ENCODE results near the gene CTTNBP2. TPM values are rescaled to one million over a fixed set of nuclear protein-coding genes. Genes with fewer than 3 reads are reported as not detected.
"Not testable (repeated sequence)": the region's sequence is repeated elsewhere in the genome, so short reads cannot be mapped to it uniquely, and the experiment has no call there.

The CTTNBP2 gene
- total RNA-seq, 2 experiments from 2014 or later: not detected

DNA sequence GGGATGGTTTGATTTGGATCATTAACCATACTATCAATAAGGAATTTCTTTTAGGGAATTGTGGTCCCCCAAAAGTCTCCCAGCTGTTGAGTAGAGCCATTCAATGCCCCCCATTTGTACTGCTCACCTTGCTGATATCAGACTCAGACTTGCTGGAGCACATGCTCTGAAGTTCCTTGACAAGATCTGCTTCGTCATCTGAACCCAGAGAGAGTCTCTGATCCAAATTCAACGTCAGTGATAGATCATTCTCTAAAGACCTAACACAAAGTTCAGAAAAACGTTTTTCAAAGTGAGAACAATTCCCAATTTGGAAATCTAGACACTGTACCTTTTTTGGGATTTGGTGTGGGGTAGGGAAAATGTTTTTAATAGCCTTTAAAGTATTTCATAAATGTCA, 153.9 kb downstream of the CTTNBP2 start:
- no peak overlapping the region for H3K27ac Mint-ChIP-seq
- no peak for DNase-seq
- no peak overlapping the region for H3K4me3 Mint-ChIP-seq
- H3K9me3 Mint-ChIP-seq: no peaks in the 10 kb centered on the region
- H3K27me3 Mint-ChIP-seq: no peaks in the 10 kb centered on the region
- ChIA-PET CTCF (no interaction called here), POLR2A (no interaction called here)
- H3K4me1 Mint-ChIP-seq: no peaks in the 10 kb centered on the region
- no peaks in the 10 kb centered on the region for H3K36me3 Mint-ChIP-seq (ENCODE audit: low read depth)

DNA sequence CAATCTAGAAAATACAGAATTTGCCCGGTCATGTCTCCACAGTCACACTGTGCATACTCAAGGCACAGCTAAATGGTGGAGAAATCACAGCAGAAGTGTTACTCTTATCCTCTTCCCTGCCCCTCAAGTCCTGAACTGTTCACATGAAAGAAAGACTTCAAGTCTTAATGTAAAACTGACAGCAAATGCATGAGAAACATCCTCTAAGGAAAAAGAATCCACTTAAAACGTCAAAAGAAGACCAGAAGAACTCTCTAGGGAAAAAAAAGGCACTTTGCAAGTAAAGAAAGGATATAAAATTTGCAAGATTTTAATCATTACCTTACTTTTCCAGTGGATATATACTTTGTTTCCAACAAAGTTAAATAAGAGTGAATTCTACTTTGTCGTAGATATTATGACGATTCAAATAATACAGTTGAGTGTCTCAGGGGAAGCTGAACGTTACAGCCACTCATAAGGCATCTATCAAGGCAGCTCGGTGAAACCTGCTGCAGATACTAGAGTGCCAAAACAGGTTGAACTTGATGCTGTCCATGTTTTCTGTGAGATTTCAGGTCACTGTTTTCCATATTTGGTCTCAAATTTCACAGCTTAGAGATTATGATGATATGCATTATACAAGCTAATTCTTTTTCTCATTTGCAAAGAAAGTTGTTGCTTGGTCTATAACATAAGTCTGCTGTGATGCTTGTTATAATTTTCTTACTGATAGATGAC, 155.0 kb downstream of the CTTNBP2 start:
- ChIA-PET POLR2A (no interaction called here), CTCF (no interaction called here)
- H3K4me1 Mint-ChIP-seq: no peaks in the 10 kb centered on the region
- H3K27ac Mint-ChIP-seq: no peak overlapping the region
- no peaks in the 10 kb centered on the region for H3K36me3 Mint-ChIP-seq (ENCODE audit: low read depth)
- H3K4me3 Mint-ChIP-seq: no peak overlapping the region
- H3K9me3 Mint-ChIP-seq: no peaks in the 10 kb centered on the region
- no peaks in the 10 kb centered on the region for H3K27me3 Mint-ChIP-seq
- DNase-seq: no peak

DNA sequence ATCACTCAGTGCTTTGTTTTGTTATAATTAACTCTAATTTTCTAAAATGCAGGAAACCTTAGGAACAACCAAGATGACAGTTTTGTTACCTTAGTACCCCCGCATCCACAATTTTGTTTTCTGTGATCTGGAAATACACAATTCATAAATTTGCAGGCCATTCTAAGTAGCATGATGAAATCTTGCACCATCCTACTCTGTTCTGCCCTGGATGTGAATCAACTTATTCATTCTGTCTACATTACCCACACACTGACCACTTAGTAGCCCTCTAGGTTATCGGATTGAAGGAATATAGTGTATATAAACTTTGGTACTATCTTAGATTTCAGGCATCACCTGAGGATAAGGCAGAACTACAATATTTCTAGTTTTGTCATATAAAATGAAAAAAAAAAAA, 155.9 kb downstream of the CTTNBP2 start:
- H3K27me3 Mint-ChIP-seq: no peaks in the 10 kb centered on the region

DNA sequence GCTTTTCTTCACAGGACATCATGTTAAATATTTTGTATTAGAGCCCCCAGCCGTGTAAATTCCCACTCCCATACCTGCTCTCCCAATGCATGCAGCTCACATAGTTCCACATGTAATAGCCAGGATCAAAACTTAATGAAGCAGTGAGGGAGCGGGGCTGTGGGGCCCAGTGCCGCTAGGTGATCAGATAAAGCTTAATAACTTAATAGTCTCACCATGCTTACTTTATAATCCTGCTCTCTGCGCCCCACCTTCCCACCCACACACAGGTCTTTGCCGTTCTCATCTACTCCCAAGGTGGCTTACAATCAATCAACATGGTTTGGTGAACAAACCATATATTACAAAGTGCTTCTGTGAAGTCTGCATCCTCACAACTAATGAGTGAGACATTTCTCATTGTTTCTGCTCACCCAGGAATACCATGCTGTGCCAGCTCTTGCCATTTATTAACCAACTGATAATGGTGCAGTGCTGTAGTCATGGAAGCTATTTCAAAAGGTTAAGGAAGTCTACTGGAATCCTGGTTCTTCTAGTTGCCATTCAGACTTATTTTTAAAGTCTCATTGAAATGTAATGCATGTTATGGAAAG, 156.4 kb downstream of the CTTNBP2 start:
- H3K27ac Mint-ChIP-seq: no peak overlapping the region
- ChIA-PET CTCF (interaction anchor here (1.1 kb wide), 1 partner anchor 12 kb away, joined by 3 read pairs; no protein-coding TSS in a partner anchor), POLR2A (no interaction called here)
- DNase-seq: no peak
- H3K4me3 Mint-ChIP-seq: no peak overlapping the region
- no peaks in the 10 kb centered on the region for H3K9me3 Mint-ChIP-seq
- peaks cover under 1% of the 10 kb centered on the region for H3K4me1 Mint-ChIP-seq
- no peaks in the 10 kb centered on the region for H3K27me3 Mint-ChIP-seq
- H3K36me3 Mint-ChIP-seq (ENCODE audit: low read depth): no peaks in the 10 kb centered on the region

More for the DNA sequence above, 155.9 kb downstream of the CTTNBP2 start:
- Mint-ChIP-seq H3K27ac (no peak overlapping the region), H3K4me1 (no peaks in the 10 kb centered on the region), H3K36me3 (ENCODE audit: low read depth) (no peaks in the 10 kb centered on the region), H3K4me3 (no peak overlapping the region), H3K9me3 (no peaks in the 10 kb centered on the region)
- CTCF ChIA-PET: no interaction called here
- POLR2A ChIA-PET: no interaction called here
- no peak for DNase-seq

DNA sequence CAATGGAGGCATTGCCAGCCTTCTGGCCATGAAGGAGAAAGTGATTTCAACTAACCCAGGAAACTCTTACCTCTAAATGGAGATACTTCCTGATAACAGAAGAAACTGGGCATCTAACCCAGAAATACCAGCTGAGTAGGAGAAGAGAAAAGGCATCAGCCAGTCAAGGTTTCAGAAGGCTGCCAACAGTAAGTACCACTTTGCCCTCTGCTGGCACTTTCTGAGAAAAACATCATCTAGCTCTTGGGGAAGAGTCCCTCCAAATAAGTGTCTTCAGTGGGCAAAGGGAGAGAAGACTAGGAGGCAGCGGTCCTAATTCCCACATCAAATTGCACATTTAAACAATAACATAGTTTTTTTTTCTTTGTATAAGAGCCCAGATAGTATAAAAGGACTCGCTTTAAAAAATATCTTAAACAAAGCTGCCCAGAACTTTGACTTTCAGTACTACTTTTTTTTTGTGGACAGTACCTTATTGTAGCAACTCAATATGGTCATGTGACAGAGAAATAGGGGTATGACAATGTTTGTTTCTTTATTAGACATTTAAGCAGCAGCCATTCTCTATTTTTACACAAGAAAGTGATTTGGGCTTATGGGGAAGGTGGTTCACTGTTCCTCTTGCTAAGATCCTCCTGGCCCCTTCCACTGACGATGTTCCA, 157.3 kb downstream of the CTTNBP2 start:
- ChIA-PET POLR2A (no interaction called here), CTCF (interaction anchor here (1.1 kb wide), 1 partner anchor 13 kb away, joined by 3 read pairs; no protein-coding TSS in a partner anchor)

DNA sequence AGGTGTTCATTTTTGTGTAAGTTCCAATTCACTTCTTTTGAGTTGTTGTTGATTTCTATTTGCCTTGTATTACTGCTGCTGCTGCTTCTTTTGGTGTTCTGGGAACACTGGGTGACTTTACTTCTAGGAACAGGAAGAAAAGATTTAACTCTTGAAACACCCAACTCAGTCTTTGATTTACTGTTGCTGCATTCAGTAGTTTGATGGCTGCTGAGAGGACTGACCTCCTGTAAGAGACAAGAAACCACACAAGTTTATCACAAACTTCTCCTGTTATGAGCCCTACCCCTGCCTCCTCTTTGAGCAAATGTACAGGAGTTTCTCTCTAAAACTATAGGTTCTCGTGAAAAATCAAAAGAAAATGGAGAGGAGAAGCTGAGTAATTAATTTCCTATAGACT, 161.7 kb downstream of the CTTNBP2 start:
- ChIA-PET POLR2A (interaction anchor here (0.6 kb wide), 1 partner anchor 151 kb away, joined by 9 read pairs; no protein-coding TSS in a partner anchor), CTCF (no interaction called here)
- Mint-ChIP-seq H3K4me1 (peaks cover 6% of the 10 kb centered on the region), H3K27ac (no peak overlapping the region), H3K9me3 (no peaks in the 10 kb centered on the region), H3K4me3 (no peak overlapping the region), H3K27me3 (no peaks in the 10 kb centered on the region), H3K36me3 (ENCODE audit: low read depth) (no peaks in the 10 kb centered on the region)
- DNase-seq: no peak

More for the DNA sequence above, 157.3 kb downstream of the CTTNBP2 start:
- no peaks in the 10 kb centered on the region for H3K9me3 Mint-ChIP-seq
- H3K27me3 Mint-ChIP-seq: no peaks in the 10 kb centered on the region
- H3K27ac Mint-ChIP-seq: no peak overlapping the region
- H3K4me1 Mint-ChIP-seq: peaks cover 6% of the 10 kb centered on the region
- no peak overlapping the region for H3K4me3 Mint-ChIP-seq
- peak; percentile 18 for DNase-seq
- no peaks in the 10 kb centered on the region for H3K36me3 Mint-ChIP-seq (ENCODE audit: low read depth)

DNA sequence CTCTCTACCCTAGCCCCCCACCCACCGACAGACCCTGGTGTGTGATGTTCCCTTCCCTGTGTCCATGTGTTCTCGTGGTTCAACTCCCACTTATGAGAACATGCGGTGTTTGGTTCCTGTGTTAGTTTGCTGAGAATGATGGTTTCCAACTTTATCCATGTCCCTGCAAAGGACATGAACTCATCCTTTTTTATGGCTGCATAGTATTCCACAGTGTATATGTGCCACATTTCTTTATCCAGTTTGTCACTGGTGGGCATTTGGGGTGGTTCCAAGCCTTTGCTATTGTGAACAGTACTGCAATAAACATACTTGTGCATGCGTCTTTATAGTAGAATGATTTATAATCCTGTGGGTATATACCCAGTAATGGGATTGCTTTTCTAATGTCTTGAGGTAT, 165.1 kb downstream of the CTTNBP2 start:
- H3K36me3 Mint-ChIP-seq (ENCODE audit: low read depth); H3K4me1 Mint-ChIP-seq; H3K27me3 Mint-ChIP-seq; H3K9me3 Mint-ChIP-seq; H3K4me3 Mint-ChIP-seq; CTCF ChIA-PET; DNase-seq; POLR2A ChIA-PET; H3K27ac Mint-ChIP-seq: not testable (repeated sequence)

DNA sequence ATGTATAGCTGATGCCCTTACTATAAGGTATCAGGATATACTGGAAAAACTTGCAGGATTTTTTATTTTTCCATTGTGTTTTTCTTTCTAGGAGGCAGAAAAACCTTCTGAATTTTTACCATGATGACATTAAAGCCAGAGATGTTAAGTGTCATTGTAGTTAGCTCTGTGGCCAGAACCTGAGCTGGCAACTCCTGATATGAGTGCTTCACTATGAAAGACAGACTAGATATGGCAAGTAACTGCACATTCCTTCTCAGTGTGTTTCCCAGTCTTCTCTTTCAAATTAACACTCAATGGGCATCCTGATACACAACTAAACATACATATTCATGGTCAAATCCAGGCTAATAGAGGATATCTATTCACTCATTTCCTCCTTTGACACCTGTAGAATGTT, 166.2 kb downstream of the CTTNBP2 start:
- Mint-ChIP-seq H3K4me3 (no peak overlapping the region), H3K27me3 (peaks cover 2% of the 10 kb centered on the region), H3K27ac (no peak overlapping the region), H3K36me3 (ENCODE audit: low read depth) (no peaks in the 10 kb centered on the region), H3K9me3 (no peaks in the 10 kb centered on the region), H3K4me1 (peaks cover 6% of the 10 kb centered on the region)
- ChIA-PET CTCF (no interaction called here), POLR2A (no interaction called here)
- DNase-seq: no peak

DNA sequence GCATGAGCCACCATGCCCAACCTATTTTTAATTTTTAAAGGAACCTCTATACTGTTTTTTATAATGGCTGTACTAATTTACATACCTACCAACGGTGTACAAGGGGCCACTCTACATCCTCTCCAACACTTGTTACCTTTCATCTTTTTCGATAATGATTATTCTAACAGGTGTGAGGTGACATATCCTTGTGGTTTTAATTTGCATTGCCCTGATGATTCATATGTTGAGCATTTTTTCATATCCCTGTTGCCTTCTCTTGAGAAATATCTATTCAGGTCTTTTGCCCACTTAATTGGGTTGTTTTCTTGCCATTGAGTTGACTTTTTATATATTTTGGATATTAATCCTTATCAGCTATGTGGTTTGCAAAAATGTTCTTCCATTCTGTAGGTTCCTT, 167.0 kb downstream of the CTTNBP2 start:
- H3K27ac Mint-ChIP-seq: no peak overlapping the region
- no peaks in the 10 kb centered on the region for H3K4me1 Mint-ChIP-seq
- DNase-seq: no peak
- peaks cover 2% of the 10 kb centered on the region for H3K27me3 Mint-ChIP-seq
- POLR2A ChIA-PET: no interaction called here
- CTCF ChIA-PET: no interaction called here
- H3K36me3 Mint-ChIP-seq (ENCODE audit: low read depth): no peaks in the 10 kb centered on the region
- no peaks in the 10 kb centered on the region for H3K9me3 Mint-ChIP-seq
- no peak overlapping the region for H3K4me3 Mint-ChIP-seq

DNA sequence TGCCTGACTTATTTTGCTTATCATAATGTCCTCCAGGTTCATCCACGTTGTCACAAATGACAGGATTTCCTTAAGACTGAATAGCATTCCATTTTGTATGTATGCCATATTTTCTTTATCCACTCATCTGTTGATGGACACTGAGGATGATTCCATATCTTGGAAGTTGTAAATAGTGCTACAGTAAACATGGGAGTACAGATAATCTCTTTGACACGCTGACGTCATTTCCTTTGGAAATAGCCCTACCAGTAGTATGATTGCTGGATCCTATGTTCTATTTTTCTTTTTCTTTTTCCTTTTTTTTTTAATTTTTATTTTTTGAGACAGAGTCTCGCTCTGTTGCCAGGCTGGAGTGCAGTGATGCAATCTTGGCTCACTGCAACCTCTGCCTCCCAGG, 167.6 kb downstream of the CTTNBP2 start:
- CTCF ChIA-PET: no interaction called here
- Mint-ChIP-seq H3K9me3 (no peaks in the 10 kb centered on the region), H3K27me3 (peaks cover 2% of the 10 kb centered on the region), H3K27ac (no peak overlapping the region), H3K4me3 (no peak overlapping the region), H3K36me3 (ENCODE audit: low read depth) (no peaks in the 10 kb centered on the region), H3K4me1 (no peaks in the 10 kb centered on the region)
- POLR2A ChIA-PET: no interaction called here
- no peak for DNase-seq

DNA sequence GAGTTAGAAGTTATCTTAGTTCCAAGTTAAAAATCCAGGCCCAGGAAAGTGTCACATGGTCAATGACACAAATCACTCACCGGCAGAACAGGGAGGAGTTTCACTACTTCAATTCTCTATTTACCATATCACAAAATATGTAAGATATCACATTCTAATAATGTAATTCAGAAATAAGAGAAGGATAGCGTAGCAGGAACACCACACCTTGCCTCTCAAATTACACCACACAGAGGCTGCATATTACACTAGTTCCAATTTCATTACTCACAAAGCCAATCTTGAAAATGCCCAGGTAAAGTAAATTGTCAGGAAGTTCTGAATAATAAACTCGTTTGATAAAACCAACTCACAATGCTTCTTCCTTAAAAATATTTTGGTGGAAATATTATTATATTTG, 169.2 kb downstream of the CTTNBP2 start:
- no peaks in the 10 kb centered on the region for H3K4me1 Mint-ChIP-seq
- ChIA-PET CTCF (no interaction called here), POLR2A (no interaction called here)
- H3K27ac Mint-ChIP-seq: no peak overlapping the region
- no peaks in the 10 kb centered on the region for H3K9me3 Mint-ChIP-seq
- H3K4me3 Mint-ChIP-seq: no peak overlapping the region
- no peaks in the 10 kb centered on the region for H3K36me3 Mint-ChIP-seq (ENCODE audit: low read depth)
- peaks cover 2% of the 10 kb centered on the region for H3K27me3 Mint-ChIP-seq
- no peak for DNase-seq

DNA sequence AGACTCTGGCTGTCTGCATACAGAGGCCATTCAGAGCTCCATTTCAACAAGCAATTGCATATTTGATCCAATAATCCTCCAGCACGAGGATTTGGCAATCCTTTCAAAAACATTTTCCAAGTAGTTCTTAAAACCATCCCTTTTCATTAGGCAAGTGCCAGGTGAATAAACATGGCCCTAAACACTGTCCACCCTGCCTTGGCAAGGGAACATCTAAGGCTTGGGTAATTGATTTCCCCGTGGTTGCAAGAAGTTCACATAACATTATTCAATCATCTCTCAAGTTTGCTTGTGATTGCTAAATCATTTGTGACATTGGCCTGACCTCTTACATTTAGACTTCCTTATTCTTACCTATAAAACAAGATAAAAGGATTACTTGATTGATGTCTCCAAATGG, 175.2 kb downstream of the CTTNBP2 start:
- Mint-ChIP-seq H3K9me3 (no peaks in the 10 kb centered on the region), H3K4me1 (no peaks in the 10 kb centered on the region), H3K4me3 (no peak overlapping the region), H3K27ac (no peak overlapping the region), H3K36me3 (ENCODE audit: low read depth) (no peaks in the 10 kb centered on the region), H3K27me3 (no peaks in the 10 kb centered on the region)
- CTCF ChIA-PET: no interaction called here
- no peak for DNase-seq
- POLR2A ChIA-PET: no interaction called here

DNA sequence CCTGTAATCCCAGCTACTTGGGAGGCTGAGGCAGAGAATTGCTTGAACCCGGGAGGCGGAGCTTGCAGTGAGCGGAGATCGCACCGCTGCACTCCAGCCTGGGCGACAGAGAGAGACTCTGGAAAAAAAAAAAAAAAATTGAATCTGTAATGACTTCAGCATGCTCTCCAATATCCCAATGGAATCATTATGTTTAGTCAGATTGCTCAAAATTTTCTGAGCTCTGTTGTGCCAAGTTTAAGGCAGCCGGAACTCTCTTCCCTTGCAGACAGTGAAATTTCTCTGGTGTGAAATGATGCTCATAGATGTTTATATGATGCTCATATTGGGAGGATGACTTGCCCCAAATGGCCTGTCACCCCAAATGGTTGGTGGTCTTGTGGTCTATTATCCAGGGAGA, 180.9 kb downstream of the CTTNBP2 start:
- ChIA-PET CTCF (no interaction called here), POLR2A (no interaction called here)
- Mint-ChIP-seq H3K27ac (no peak overlapping the region), H3K9me3 (no peaks in the 10 kb centered on the region), H3K4me3 (no peak overlapping the region), H3K4me1 (no peaks in the 10 kb centered on the region), H3K27me3 (no peaks in the 10 kb centered on the region), H3K36me3 (ENCODE audit: low read depth) (no peaks in the 10 kb centered on the region)
- no peak for DNase-seq

All from activated CD4-positive, alpha-beta T cell treated with anti-CD3 and anti-CD28 coated beads, Interleukin-2, amount 10 ng/mL, durations not matched to agents 7 days and 5 days (primary cell).